Dendritic cell treated with granulocyte-macrophage colony-stimulating factor and Interleukin-4, amounts not matched to agents 40 ng/mL and 50 ng/mL, for 4 days (primary cell): ENCODE results near the gene KIF4B.

Experiments
- H3K27ac Mint-ChIP-seq: one replicate; pipeline ENCODE4 v1.8.0; 2022; ENCODE audit warnings: mild to moderate bottlenecking, mixed read lengths
- H3K27me3 Mint-ChIP-seq: one replicate; pipeline ENCODE4 v1.8.0; 2022; ENCODE audit warnings: mild to moderate bottlenecking, mixed read lengths
- H3K36me3 Mint-ChIP-seq: one replicate; pipeline ENCODE4 v1.8.0; 2022; ENCODE audit warnings: low read depth, mixed read lengths
- H3K4me1 Mint-ChIP-seq: one replicate; pipeline ENCODE4 v1.8.0; 2022; ENCODE audit warnings: low read depth, mixed read lengths
- H3K4me3 Mint-ChIP-seq: one replicate; pipeline ENCODE4 v1.8.0; 2022; ENCODE audit warnings: mild to moderate bottlenecking, moderate library complexity, mixed read lengths
- H3K9me3 Mint-ChIP-seq: one replicate; pipeline ENCODE4 v1.8.0; 2022; ENCODE audit warnings: mixed read lengths
- intact Hi-C: fragments of 100-400 bp; cut with micrococcal nuclease; formaldehyde crosslinking; loops from one replicate; pipeline ENCODE4 v1.15.0; 2022

Gene KIF4B

DNA sequence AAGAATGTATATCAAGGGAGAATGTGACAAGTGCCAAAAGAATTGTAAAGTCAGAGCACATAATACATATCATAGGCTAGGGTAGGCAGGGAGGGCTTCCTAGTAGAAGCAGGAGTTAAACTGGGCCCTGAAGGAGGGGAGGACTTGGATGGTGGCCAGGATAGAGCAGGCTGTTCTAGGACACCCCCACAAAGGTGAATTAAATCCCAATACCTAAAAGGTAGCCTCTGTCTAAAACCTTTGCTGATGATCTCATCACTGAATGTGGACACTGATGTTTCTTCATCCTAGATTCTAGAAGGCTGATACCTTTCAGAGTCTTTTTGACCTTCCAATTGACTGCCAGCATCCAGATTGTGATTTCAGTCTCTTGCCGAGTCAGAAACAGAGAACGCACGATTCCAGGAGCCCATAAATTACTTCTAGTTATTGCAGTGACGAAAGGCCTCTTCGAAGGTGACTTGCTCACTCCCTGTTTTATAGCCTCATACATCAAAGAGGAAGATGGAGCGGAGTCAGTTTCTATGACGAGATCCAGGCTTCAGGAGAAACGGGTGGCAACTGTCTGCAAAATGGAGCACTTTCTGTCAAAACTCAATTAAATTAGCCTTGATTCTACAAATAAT, 43.2 kb downstream of the KIF4B start:
- H3K36me3 Mint-ChIP-seq, result no peaks in the 10 kb centered on the region
- H3K4me3 Mint-ChIP-seq, result no peak overlapping the region
- intact Hi-C loops, result no loop called here
- H3K9me3 Mint-ChIP-seq, result no peaks in the 10 kb centered on the region
- no peak overlapping the region for H3K27ac Mint-ChIP-seq
- peaks cover 3% of the 10 kb centered on the region for H3K27me3 Mint-ChIP-seq
- no peaks in the 10 kb centered on the region for H3K4me1 Mint-ChIP-seq

DNA sequence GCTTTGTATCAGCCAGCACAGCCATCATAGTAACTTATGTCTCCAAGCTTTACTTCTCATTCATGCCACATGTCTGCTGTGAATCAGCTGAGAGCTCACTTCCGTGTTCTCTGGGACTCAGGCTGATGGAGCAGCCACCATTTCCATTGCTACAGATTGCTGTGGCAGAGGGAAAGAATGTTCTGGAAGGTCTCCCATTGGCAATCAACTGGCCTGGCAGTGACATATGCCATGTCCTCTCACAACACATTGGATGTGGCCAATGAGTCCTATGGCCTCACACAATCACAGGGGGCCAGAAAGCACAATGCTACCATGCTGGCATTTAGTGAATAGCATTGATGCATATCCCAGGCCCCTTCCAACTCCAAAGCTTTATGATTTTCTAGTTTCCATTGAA, 44.1 kb downstream of the KIF4B start:
- H3K4me1 Mint-ChIP-seq, result no peaks in the 10 kb centered on the region
- H3K27me3 Mint-ChIP-seq, result peaks cover 3% of the 10 kb centered on the region
- H3K4me3 Mint-ChIP-seq, result no peak overlapping the region
- H3K36me3 Mint-ChIP-seq, result no peaks in the 10 kb centered on the region
- no peaks in the 10 kb centered on the region for H3K9me3 Mint-ChIP-seq
- no peak overlapping the region for H3K27ac Mint-ChIP-seq
- intact Hi-C loops, result no loop called here

DNA sequence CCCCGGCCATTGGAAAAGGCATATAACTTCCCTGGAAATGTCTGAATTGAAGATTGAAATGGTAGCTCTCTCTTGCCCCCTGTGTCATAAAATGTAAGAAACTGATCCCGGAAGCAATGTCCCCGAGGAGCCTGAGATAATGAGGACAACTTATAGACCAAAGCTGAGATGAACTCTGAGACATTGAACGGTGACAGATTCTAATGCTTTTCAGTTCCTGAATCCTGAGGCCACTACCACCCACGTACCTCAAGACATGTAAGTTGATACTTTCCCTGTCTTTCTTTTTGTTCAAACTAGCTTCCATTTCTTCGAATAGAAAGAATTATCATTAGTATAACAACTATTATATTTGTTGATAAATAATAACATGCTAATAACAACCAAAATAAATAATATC, 51.0 kb downstream of the KIF4B start:
- no peaks in the 10 kb centered on the region for H3K4me1 Mint-ChIP-seq
- H3K27me3 Mint-ChIP-seq, result no peaks in the 10 kb centered on the region
- H3K4me3 Mint-ChIP-seq, result no peak overlapping the region
- intact Hi-C loops, result no loop called here
- H3K9me3 Mint-ChIP-seq, result no peaks in the 10 kb centered on the region
- H3K27ac Mint-ChIP-seq, result no peak overlapping the region
- H3K36me3 Mint-ChIP-seq, result no peaks in the 10 kb centered on the region

DNA sequence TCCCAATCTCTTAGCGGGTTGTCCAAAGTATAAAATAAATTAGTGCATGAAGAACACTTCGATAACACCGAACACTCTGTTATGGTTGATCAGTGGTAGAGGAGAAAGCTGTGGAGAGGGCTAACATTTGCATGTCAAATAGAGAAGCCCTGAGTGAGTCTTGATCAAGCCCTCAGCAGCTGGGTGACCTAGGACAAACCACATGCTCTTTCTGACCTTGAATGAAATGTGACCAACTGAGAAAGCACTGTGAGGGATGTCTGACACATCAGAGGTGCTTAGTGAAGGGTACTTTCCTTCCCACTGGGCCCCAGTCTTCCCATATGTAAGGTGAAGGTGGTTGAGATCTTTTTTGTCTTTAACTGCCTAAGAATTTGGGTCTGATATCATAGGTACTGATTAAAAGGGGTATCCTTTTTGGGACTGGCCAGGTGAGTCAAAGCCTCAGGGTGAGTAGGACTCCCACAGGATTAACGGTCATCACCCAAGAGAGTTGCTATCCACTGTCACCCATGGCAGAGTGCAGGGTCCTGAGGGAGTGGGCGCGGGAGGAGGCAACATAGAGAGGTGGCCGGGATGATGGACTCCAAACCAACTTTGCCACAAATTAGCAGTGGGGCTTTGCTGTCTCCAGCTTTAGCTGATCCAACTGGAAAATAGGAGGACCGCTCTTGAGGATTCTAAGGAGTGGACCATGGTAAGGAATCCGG, 53.5 kb downstream of the KIF4B start:
- Mint-ChIP-seq H3K4me3 (no peak overlapping the region), H3K27me3 (no peaks in the 10 kb centered on the region), H3K9me3 (no peaks in the 10 kb centered on the region), H3K4me1 (no peaks in the 10 kb centered on the region), H3K36me3 (no peaks in the 10 kb centered on the region), H3K27ac (no peak overlapping the region)
- intact Hi-C loops, result no loop called here
